GM12872 (cell line): ENCODE data around the gene BRCA2.

Source experiments
- CTCF ChIP-seq: IDR thresholded peaks from 3 replicates; pipeline ENCODE4 v1.5.1; 2011; ENCODE audit warnings: low read depth, mild to moderate bottlenecking, low read length, moderate library complexity; ENCODE audit not compliant: insufficient read depth

Gene BRCA2

GRCh38 chr13:32334671-32335070, 19.4 kb downstream of the BRCA2 start:
- TF ChIP-seq CTCF = no peak

GRCh38 chr13:32340914-32341313, 25.6 kb downstream of the BRCA2 start:
- TF ChIP-seq CTCF = no peak

GRCh38 chr13:32347651-32348050, 32.3 kb downstream of the BRCA2 start:
- no peak for TF ChIP-seq CTCF

- TF ChIP-seq CTCF = no peak
Observed at GRCh38 chr13:32354040-32354439, 38.7 kb downstream of the BRCA2 start.

- no peak for TF ChIP-seq CTCF
Observed at GRCh38 chr13:32362574-32362973, 47.3 kb downstream of the BRCA2 start.

- TF ChIP-seq CTCF = no peak
Observed at GRCh38 chr13:32370805-32371204, 55.5 kb downstream of the BRCA2 start.

- TF ChIP-seq CTCF = no peak
Observed at GRCh38 chr13:32376642-32377415, 61.5 kb downstream of the BRCA2 start.
